Aorta (tissue), 5 donors: ENCODE measurements around the gene CPNE4. TPM values are rescaled to one million over a fixed set of nuclear protein-coding genes. Genes with fewer than 3 reads are reported as not detected.
A peak's percentile ranks its signal among the peaks of the same experiment; 100 is the strongest.
"Not testable (repeated sequence)": the region's sequence is repeated elsewhere in the genome, so short reads cannot be mapped to it uniquely, and the experiment has no call there.

Experiments used
- ATAC-seq: fragments of 200-7000 bp; cut with Tn5 transposase; one replicate; pipeline ENCODE4 v1.9.1; 2022; ENCODE audit warnings: moderate library complexity; ENCODE audit not compliant: low FRiP score
- DNase-seq, 2 donors: peaks; one replicate each; pipeline ENCODE4 v3.0.0-alpha.2; 2020
- H3K27ac ChIP-seq, 2 donors: one replicate each; pipeline ENCODE4 v1.5.1; 2013; ENCODE audit warnings: low read length in 2 of 2, mild to moderate bottlenecking in 2 of 2, moderate library complexity in 2 of 2, control low read depth in 1 of 2, inconsistent platforms in 1 of 2, low read depth in 1 of 2
- H3K27me3 ChIP-seq, 2 donors: one replicate each; pipeline ENCODE4 v1.6.1; 2013; ENCODE audit warnings: control low read depth in 1 of 2, low read length in 1 of 2, mild to moderate bottlenecking in 1 of 2, moderate library complexity in 1 of 2; ENCODE audit not compliant: insufficient read depth in 2 of 2, control insufficient read depth in 1 of 2
- H3K36me3 ChIP-seq, 2 donors: one replicate each; pipeline ENCODE4 v1.6.1; 2013; ENCODE audit warnings: control low read depth in 1 of 2, low read length in 1 of 2, mild to moderate bottlenecking in 1 of 2; ENCODE audit not compliant: insufficient read depth in 2 of 2, control insufficient read depth in 1 of 2
- H3K4me1 ChIP-seq, 2 donors: one replicate each; pipeline ENCODE4 v1.6.1; 2013; ENCODE audit warnings: low read length in 2 of 2, control low read depth in 1 of 2, mild to moderate bottlenecking in 1 of 2, moderate library complexity in 1 of 2; ENCODE audit not compliant: insufficient read depth in 2 of 2, control insufficient read depth in 1 of 2
- H3K4me3 ChIP-seq, 2 donors: one replicate each; pipeline ENCODE4 v1.5.1; 2013; ENCODE audit warnings: low read length in 2 of 2, control low read depth in 1 of 2, mild to moderate bottlenecking in 1 of 2
- H3K9me3 ChIP-seq: one replicate; pipeline ENCODE4 v1.6.1; 2013; ENCODE audit warnings: mild to moderate bottlenecking, low read length; ENCODE audit not compliant: control insufficient read depth
- WGBS, 2 donors: extraction: QIAGEN DNeasy Blood & Tissue Kit; methylation state at CpG; one replicate each; pipeline ENCODE4 v1.1.7; 2013; 5-methylcytosine and 5-hydroxymethylcytosine counted together
- intact Hi-C, 2 donors: fragments of 100-400 bp; cut with DNase I; formaldehyde crosslinking; loops; one replicate each; pipeline versions ENCODE4 v1.14.2 to v1.15.0; 2022
- polyA plus RNA-seq, 2 donors: library from polyadenylated mRNA; stranded (reverse); fragments of 200-250 nt; gene quantifications; one replicate each; pipeline ENCODE4 v1.2.3, GENCODE V29; 2013
- total RNA-seq, 2 donors: library from RNA; stranded (reverse); fragmentation: NEBNext Ultra II Directional; extraction: Animal tissue kit (Norgen Biotek cat#: 25700); gene quantifications; one replicate each; pipeline ENCODE4 v1.2.1, GENCODE V29; 2021
- donor health status: healthy with polysubstance abuse.
- donor health status: Bipolar disorder and iron deficiency.
- donor health status: DM: no; HTN: no; CAD: no.
- donor health status: DM: no; HTN: no; CAD: no.
- donor health status: DM: yes; HTN: yes; CAD: no.

CPNE4 gene
- total and polyA plus RNA-seq, 4 donors, result 0.45 to 2.2 (median 1.1) TPM

DNA sequence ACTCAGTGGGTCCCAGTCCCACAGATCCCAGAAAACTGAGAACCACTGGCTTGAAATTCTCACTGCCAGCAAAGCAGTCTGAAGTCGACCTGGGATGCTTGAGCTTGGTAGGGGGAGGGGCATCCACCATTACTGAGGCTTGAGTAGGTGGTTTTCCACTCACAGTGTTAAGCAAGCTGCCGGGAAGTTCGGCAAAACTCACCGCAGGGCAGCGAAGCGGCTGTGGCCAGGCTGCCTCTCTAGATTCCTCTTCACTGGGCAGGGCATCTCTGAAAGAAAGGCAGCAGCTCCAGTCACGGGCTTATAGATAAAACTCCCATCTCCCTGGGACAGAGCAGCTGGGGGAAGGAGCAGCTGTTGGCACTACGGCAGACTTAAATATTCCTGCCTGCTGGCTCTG, 71.4 kb downstream of the CPNE4 start:
- H3K4me1 ChIP-seq, H3K27ac ChIP-seq, H3K36me3 ChIP-seq, intact Hi-C loops, H3K9me3 ChIP-seq, H3K4me3 ChIP-seq, ATAC-seq, H3K27me3 ChIP-seq: not testable (repeated sequence)
- peak in 1 of 2 donors; percentile 33 for DNase-seq
- 62% methylated on average over 8 of the region's 8 CpGs for WGBS, 2 donors

DNA sequence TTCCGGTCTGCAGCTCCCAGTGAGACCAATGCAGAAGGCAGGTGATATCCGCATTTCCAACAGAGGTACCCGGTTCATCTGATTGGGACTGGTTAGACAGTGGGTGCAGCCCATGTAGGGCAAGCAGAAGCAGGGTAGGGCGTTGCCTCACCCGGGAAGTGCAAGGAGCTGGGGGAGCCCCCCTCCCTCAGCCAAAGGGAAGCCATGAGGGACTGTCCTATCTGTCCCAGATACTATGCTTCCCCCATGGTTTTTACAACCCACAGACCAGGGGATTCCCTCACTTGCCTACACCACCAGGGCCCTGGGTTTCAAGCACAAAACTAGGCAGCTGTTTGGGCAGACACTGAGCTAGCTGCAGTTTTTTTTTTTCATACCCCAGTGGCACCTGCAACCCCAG, 71.8 kb downstream of the CPNE4 start:
- ATAC-seq (no peak), DNase-seq (no peak)
- Histone ChIP-seq H3K9me3 (no peaks in the 10 kb centered on the region), H3K36me3 (no peaks in the 10 kb centered on the region), H3K4me3 (no peak overlapping the region), H3K4me1 (no peaks in the 10 kb centered on the region), H3K27me3 (no peaks in the 10 kb centered on the region), H3K27ac (no peak overlapping the region)
- 90 to 92% methylated on average over 5 of the region's 5 CpGs for WGBS, 2 donors
- intact Hi-C loops, result no loop called here

DNA sequence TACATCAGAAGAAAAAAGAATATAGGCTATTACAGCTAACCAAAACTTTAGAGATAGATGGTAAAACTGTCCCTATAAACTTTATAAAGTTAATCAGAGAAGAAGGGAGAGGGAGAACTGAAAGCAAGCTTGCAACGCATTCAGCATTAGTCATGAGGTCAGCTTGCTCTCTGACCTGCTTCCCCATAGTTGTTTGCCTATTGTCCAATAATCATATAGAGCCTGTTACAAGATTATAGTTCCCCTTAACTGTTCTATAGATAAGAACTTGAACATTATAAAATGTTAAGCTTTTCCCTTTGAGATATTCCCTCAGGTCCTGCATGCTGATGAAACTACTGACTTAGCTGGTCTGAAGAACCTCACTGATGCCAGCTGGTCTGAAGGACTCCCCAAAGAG, 74.5 kb downstream of the CPNE4 start:
- H3K9me3 ChIP-seq, result no peaks in the 10 kb centered on the region
- H3K36me3 ChIP-seq, result no peaks in the 10 kb centered on the region
- ATAC-seq (no peak), DNase-seq (no peak)
- no peak overlapping the region for H3K4me3 ChIP-seq
- no peak overlapping the region for H3K27ac ChIP-seq
- peaks cover 0 to 3% of the 10 kb centered on the region in 2 donors for H3K4me1 ChIP-seq
- WGBS, 2 donors, result 0 to 25% methylated on average over 1 of the region's 1 CpG
- H3K27me3 ChIP-seq, result no peaks in the 10 kb centered on the region
- intact Hi-C loops, result no loop called here

GRCh38 chr3:131957980-131958379, 76.8 kb downstream of the CPNE4 start:
- H3K27ac ChIP-seq, result no peak overlapping the region
- peaks cover 0 to 3% of the 10 kb centered on the region in 2 donors for H3K4me1 ChIP-seq
- intact Hi-C loops, result no loop called here
- no peaks in the 10 kb centered on the region for H3K27me3 ChIP-seq
- H3K4me3 ChIP-seq, result no peak overlapping the region
- WGBS, 2 donors, result 75% methylated on average over 1 of the region's 1 CpG
- no peaks in the 10 kb centered on the region for H3K9me3 ChIP-seq
- ATAC-seq (no peak), DNase-seq (no peak)
- no peaks in the 10 kb centered on the region for H3K36me3 ChIP-seq

DNA sequence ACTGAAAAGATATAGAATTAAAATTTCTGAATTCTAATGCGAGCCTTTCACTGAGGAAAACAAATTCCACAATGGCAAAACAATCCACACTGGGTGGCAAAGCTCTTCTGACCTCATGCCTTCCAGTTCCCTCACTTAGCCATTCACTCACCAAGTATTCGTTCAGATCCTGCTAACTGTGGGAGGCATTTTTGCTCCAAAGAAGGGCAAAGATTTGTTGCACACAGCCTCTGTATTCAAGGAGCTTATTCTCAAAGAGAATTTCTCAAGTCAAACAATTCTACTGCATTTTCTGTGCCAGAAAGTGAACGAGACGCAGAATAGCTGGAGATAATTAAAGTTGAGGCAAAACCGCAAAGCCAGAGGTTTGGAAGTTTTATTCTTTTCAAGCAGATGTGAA, 77.3 kb downstream of the CPNE4 start:
- 45 to 56% methylated on average over 5 of the region's 5 CpGs for WGBS, 2 donors
- no peaks in the 10 kb centered on the region for H3K36me3 ChIP-seq
- intact Hi-C loops, result no loop called here
- H3K9me3 ChIP-seq, result no peaks in the 10 kb centered on the region
- peaks cover 0 to 3% of the 10 kb centered on the region in 2 donors for H3K4me1 ChIP-seq
- DNase-seq (no peak), ATAC-seq (no peak)
- H3K4me3 ChIP-seq, result no peak overlapping the region
- H3K27ac ChIP-seq, result no peak overlapping the region
- no peaks in the 10 kb centered on the region for H3K27me3 ChIP-seq

GRCh38 chr3:131948806-131949205, 86.0 kb downstream of the CPNE4 start:
- H3K27me3 ChIP-seq, result no peaks in the 10 kb centered on the region
- no peaks in the 10 kb centered on the region for H3K9me3 ChIP-seq
- H3K4me1 ChIP-seq, result no peaks in the 10 kb centered on the region
- 65 to 78% methylated on average over 1 of the region's 1 CpG for WGBS, 2 donors
- no peaks in the 10 kb centered on the region for H3K36me3 ChIP-seq
- DNase-seq (no peak), ATAC-seq (no peak)
- no peak overlapping the region for H3K27ac ChIP-seq
- intact Hi-C loops, result no loop called here
- no peak overlapping the region for H3K4me3 ChIP-seq

DNA sequence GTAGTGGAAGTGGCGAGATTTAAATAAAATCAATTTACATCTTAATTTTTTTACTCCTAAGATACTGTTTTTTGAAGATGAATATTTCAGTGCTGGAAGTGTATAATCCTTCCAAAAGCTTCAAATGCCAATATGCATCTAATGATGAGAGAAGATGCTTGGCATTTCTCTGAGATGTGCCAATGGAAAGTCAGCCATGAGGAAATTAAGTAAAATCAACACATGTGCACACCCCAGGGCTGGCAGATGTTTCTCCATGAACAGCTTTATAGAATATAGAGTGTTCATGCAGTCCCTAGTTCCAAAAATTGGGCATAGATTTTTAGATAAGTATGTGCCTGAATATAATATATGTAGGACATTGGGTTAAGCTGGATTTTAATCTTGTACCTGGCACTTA, 90.1 kb downstream of the CPNE4 start:
- Histone ChIP-seq H3K36me3 (no peaks in the 10 kb centered on the region), H3K27me3 (no peaks in the 10 kb centered on the region), H3K9me3 (no peaks in the 10 kb centered on the region), H3K27ac (no peak overlapping the region), H3K4me3 (no peak overlapping the region), H3K4me1 (no peaks in the 10 kb centered on the region)
- WGBS, 2 donors, result 94 to 96% methylated on average over 1 of the region's 1 CpG
- ATAC-seq (no peak), DNase-seq (no peak)
- intact Hi-C loops, result no loop called here

DNA sequence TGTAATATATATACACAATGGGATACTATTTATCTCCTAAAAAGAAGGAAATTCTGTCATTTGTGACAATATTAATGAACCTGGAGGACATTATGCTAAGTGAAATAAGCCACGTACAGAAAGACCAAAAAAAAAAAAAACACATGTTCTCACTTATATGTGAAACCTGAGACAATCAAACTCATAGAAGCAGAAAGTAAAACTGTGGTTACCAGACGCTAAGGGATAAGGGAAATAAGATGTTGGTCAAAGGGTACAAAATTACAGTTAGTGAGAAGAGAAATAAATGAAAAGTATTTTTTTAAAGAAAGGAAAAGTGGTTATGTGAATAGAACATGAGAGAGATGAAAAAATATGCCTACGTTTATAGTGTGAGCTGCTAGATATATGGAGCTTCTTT, 101.1 kb downstream of the CPNE4 start:
- intact Hi-C loops, result no loop called here
- ATAC-seq, result no peak
- WGBS, 2 donors, result 60 to 63% methylated on average over 3 of the region's 3 CpGs
- no peaks in the 10 kb centered on the region for H3K9me3 ChIP-seq
- no peak overlapping the region for H3K4me3 ChIP-seq
- H3K36me3 ChIP-seq, result no peaks in the 10 kb centered on the region
- H3K4me1 ChIP-seq, result no peaks in the 10 kb centered on the region
- H3K27ac ChIP-seq, result no peak overlapping the region
- no peak for DNase-seq
- no peaks in the 10 kb centered on the region for H3K27me3 ChIP-seq

GRCh38 chr3:131928593-131928992, 106.2 kb downstream of the CPNE4 start:
- ATAC-seq (no peak), DNase-seq (no peak)
- Histone ChIP-seq H3K9me3 (no peaks in the 10 kb centered on the region), H3K4me3 (no peak overlapping the region), H3K4me1 (no peaks in the 10 kb centered on the region), H3K36me3 (no peaks in the 10 kb centered on the region), H3K27me3 (no peaks in the 10 kb centered on the region), H3K27ac (no peak overlapping the region)
- intact Hi-C loops, result no loop called here
- WGBS, 2 donors, result 63 to 66% methylated on average over 2 of the region's 2 CpGs
